SK-N-SH (cell line): ENCODE measurements around the gene KCNIP4. TPM values are rescaled to one million over a fixed set of nuclear protein-coding genes. Genes with fewer than 3 reads are reported as not detected.
"Not testable (repeated sequence)": the region's sequence is repeated elsewhere in the genome, so short reads cannot be mapped to it uniquely, and the experiment has no call there.

Source experiments
- CTCF ChIA-PET: fragments of 300-600, 350-600 bp; formaldehyde crosslinking; extraction: SDS; loops from one replicate; lab custom pipeline; 2021; lab: Yijun Ruan, JAX
- POLR2A ChIA-PET: fragments of 350-600 bp; sonication (Branson Sonifier 250); formaldehyde crosslinking; extraction: SDS; loops from one replicate; lab custom pipeline; 2020; ENCODE audit warnings: antibody characterized with exemption, inconsistent platforms; lab: Yijun Ruan, JAX
- DNase-seq: peaks from one replicate; pipeline ENCODE4 v3.0.0; 2012
- H2AFZ ChIP-seq: fragments of 200-600 bp; sonication (generic); 2 replicates; pipeline ENCODE4 v1.8.1; 2016; ENCODE audit warnings: antibody characterized with exemption, mild to moderate bottlenecking, low read depth
- H3F3A ChIP-seq: fragments of 200-600 bp; sonication (generic); replicated peaks from 2 replicates; pipeline ENCODE3; 2016; ENCODE audit warnings: antibody characterized with exemption, mild to moderate bottlenecking; ENCODE audit not compliant: insufficient read depth
- H3K27ac ChIP-seq, 2 experiments: fragments of 200-500 bp in 1 of 2; fragments of 200-600 bp in 1 of 2; sonication (Bioruptor generic) in 1 of 2; sonication (generic), shearing (Covaris generic) in 1 of 2; 2 replicates each; pipeline versions ENCODE4 v1.5.1 to v1.6.1; 2014 to 2016; ENCODE audit warnings: low read depth in 2 of 2, inconsistent platforms in 1 of 2, low read length in 1 of 2, mild to moderate bottlenecking in 1 of 2, mixed read lengths in 1 of 2
- H3K27me3 ChIP-seq: fragments of 200-600 bp; sonication (generic), shearing (Covaris generic); 2 replicates; pipeline ENCODE4 v1.6.1; 2016; ENCODE audit warnings: mixed run types; ENCODE audit not compliant: insufficient read depth
- H3K36me3 ChIP-seq, 2 experiments: fragments of 200-500 bp in 1 of 2; fragments of 200-600 bp in 1 of 2; sonication (Bioruptor generic) in 1 of 2; sonication (generic) in 1 of 2; replicated peaks in 1 of 2; 2 replicates each; pipeline versions ENCODE3 to v1.5.1; 2014 to 2016; ENCODE audit warnings: low read length in 1 of 2, mild to moderate bottlenecking in 1 of 2; ENCODE audit not compliant: insufficient read depth in 2 of 2, control insufficient read depth in 1 of 2
- H3K4me1 ChIP-seq, 2 experiments: fragments of 200-500 bp in 1 of 2; fragments of 200-600 bp in 1 of 2; sonication (Bioruptor generic) in 1 of 2; sonication (generic), shearing (Covaris generic) in 1 of 2; 2 replicates each; pipeline versions ENCODE4 v1.5.1 to v1.6.1; 2014 to 2016; ENCODE audit warnings: low read depth in 1 of 2, low read length in 1 of 2, mixed run types in 1 of 2; ENCODE audit not compliant: insufficient read depth in 2 of 2, control insufficient read depth in 1 of 2
- H3K4me2 ChIP-seq: fragments of 200-600 bp; sonication (generic), shearing (Covaris generic); 2 replicates; pipeline ENCODE4 v1.6.1; 2017; ENCODE audit warnings: mixed run types
- H3K4me3 ChIP-seq, 2 experiments: fragments of 200-500 bp in 1 of 2; fragments of 200-600 bp in 1 of 2; sonication (Bioruptor generic) in 1 of 2; sonication (generic), shearing (Covaris generic) in 1 of 2; 2 replicates each; pipeline versions ENCODE4 v1.5.1 to v1.8.1; 2014 to 2016; ENCODE audit warnings: low read depth in 2 of 2, inconsistent platforms in 1 of 2, low read length in 1 of 2, mild to moderate bottlenecking in 1 of 2, mixed read lengths in 1 of 2, moderate library complexity in 1 of 2
- H3K79me2 ChIP-seq: fragments of 200-600 bp; sonication (generic); 2 replicates; pipeline ENCODE4 v1.8.1; 2017; ENCODE audit warnings: mild to moderate bottlenecking; ENCODE audit not compliant: insufficient read depth
- H3K9ac ChIP-seq: fragments of 200-600 bp; sonication (generic); 2 replicates; pipeline ENCODE4 v1.6.1; 2017; ENCODE audit warnings: mixed run types
- H3K9me2 ChIP-seq: fragments of 200-600 bp; sonication (generic); 2 replicates; pipeline ENCODE4 v1.6.1; 2017; ENCODE audit warnings: mixed run types
- H3K9me3 ChIP-seq: fragments of 200-600 bp; sonication (generic); 2 replicates; pipeline ENCODE4 v1.6.1; 2017; ENCODE audit warnings: mixed run types, mild to moderate bottlenecking, moderate library complexity
- H4K20me1 ChIP-seq: fragments of 200-600 bp; sonication (generic); 2 replicates; pipeline ENCODE4 v1.6.1; 2017; ENCODE audit warnings: mild to moderate bottlenecking, mixed run types; ENCODE audit not compliant: insufficient read depth
- CHD2 ChIP-seq: fragments of 150-350 bp; IDR thresholded peaks from 2 replicates; pipeline ENCODE4 v1.6.1; 2018; ENCODE audit warnings: low read length; ENCODE audit not compliant: partially characterized antibody
- EZH2phosphoT487 ChIP-seq: fragments of 200-600 bp; sonication (generic); IDR thresholded peaks from 2 replicates; pipeline ENCODE4 v1.6.1; 2017; ENCODE audit warnings: low read depth, mixed run types, mild to moderate bottlenecking, antibody characterized with exemption, moderate library complexity, borderline replicate concordance
- MEF2A ChIP-seq: IDR thresholded peaks from 2 replicates; pipeline ENCODE4 v1.4.0; 2012; ENCODE audit warnings: low read depth, borderline replicate concordance
- MXI1 ChIP-seq: IDR thresholded peaks from 2 replicates; pipeline ENCODE4 v1.6.1; 2012; ENCODE audit warnings: mild to moderate bottlenecking, low read depth, low read length, improper control_type of control experiment
- POLR2AphosphoS5 ChIP-seq: IDR thresholded peaks from 2 replicates; pipeline ENCODE4 v1.6.1; 2012; ENCODE audit warnings: low read depth, low read length
- RAD21 ChIP-seq: IDR thresholded peaks from 2 replicates; pipeline ENCODE4 v1.6.1; 2012; ENCODE audit warnings: mild to moderate bottlenecking, low read length
- RCOR1 ChIP-seq: fragments of 150-350 bp; IDR thresholded peaks from 2 replicates; pipeline ENCODE4 v1.6.1; 2017; ENCODE audit warnings: antibody characterized with exemption, low read length
- RXRA ChIP-seq: IDR thresholded peaks from 2 replicates; pipeline ENCODE4 v1.4.0; 2012; ENCODE audit warnings: low read depth, mild to moderate bottlenecking, borderline replicate concordance
- TAF1 ChIP-seq: IDR thresholded peaks from 2 replicates; pipeline ENCODE4 v1.6.1; 2012; ENCODE audit warnings: low read depth, mild to moderate bottlenecking, low read length, moderate library complexity, borderline replicate concordance
- YY1 ChIP-seq: IDR thresholded peaks from 2 replicates; pipeline ENCODE4 v1.4.0; 2012; ENCODE audit warnings: low read depth, mild to moderate bottlenecking
- WGBS: methylation state at CpG from one replicate; pipeline ENCODE4 v1.1.6; 2017; ENCODE audit warnings: low lambda C conversion rate; 5-methylcytosine and 5-hydroxymethylcytosine counted together
- polyA plus RNA-seq, 3 experiments: library from polyadenylated mRNA; depleted of rRNA; stranded (reverse); fragments of >200 nt; gene quantifications; 2 replicates each; pipeline ENCODE4 v1.2.3, GENCODE V29; 2012
- TF ChIP-seq, protein P1 (sequence below): IDR thresholded peaks from 2 replicates; pipeline ENCODE4 v1.4.0; 2012; ENCODE audit warnings: low read depth, borderline replicate concordance
- TF ChIP-seq, protein P2 (sequence below): fragments of 150-350 bp; IDR thresholded peaks from 2 replicates; pipeline ENCODE4 v1.6.1; 2017; ENCODE audit warnings: antibody characterized with exemption, low read length, low read depth, borderline replicate concordance
- TF ChIP-seq, protein P3 (sequence below): IDR thresholded peaks from 2 replicates; pipeline ENCODE4 v1.4.0; 2012; ENCODE audit warnings: low read depth
- TF ChIP-seq, protein P4 (sequence below): IDR thresholded peaks from 2 replicates; pipeline ENCODE4; 2012

Gene KCNIP4
- polyA plus RNA-seq (2012; rRNA removed): 0.18 and 0.26 TPM in 2 replicates
- polyA plus RNA-seq (2012; cell fraction: cytosol; rRNA removed): 0.42 and 0.64 TPM in 2 replicates
- 0.08 and 0.46 TPM in 2 replicates for polyA plus RNA-seq (2012; cell fraction: nucleus; rRNA removed)

DNA sequence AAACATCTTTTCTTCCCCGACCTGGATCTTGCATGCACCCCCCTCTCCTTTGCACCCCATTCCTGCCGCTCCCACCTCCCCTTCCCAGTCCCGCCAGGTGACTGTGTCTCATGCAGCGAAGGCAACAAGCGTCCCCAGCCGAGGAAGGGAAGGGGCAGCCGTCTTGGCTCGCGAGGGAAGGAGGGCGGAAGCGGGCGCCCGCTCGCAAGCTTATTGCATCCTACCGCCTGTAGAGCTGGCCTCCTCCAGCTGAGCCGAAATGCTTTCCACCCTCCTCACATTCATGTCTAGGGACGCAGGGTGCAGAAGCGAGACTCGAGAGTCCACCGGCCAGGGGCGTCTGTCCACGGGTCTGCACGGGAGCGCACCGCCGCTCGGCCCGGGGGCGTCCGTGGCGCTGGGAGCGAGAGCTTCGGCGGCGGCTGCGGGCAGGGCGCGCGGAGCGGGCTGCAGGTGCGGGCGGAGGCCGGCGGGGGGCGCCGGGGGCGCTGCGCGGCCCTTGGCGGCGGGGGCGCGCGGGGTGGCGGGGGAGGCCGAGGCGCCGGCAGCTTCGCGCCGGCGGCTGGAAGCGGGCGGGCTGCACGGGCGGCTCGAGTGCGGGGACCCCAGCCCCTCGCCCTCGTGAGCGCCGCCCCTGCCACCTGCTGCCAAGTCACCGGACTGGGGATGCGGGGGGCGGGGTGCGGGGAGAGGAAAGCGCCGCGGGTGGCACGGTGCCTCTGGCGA, at the start of gene KCNIP4:
KCNIP4 (minus strand) TSS at position 426 of the 726 bp plus-strand sequence.
- Histone ChIP-seq H3F3A (no peaks in the 10 kb centered on the region), H3K4me3 (peak within 1 kb of the TSS; percentile 59 to 68), H3K27ac (no peak within 1 kb of the TSS), H3K27me3 (peaks cover 4% of the 10 kb centered on the region; the same call in 1 of the 2 replicates), H3K79me2 (no peaks in the 10 kb centered on the region), H3K9me3 (no peaks in the 10 kb centered on the region), H3K4me2 (peak within 1 kb of the TSS; percentile 76), H4K20me1 (no peaks in the 10 kb centered on the region), H3K36me3 (no peaks in the 10 kb centered on the region), H3K9me2 (no peaks in the 10 kb centered on the region), H3K4me1 (no peaks in the 10 kb centered on the region; a peak in 2 of 4 replicates), H3K9ac (no peak within 1 kb of the TSS; the same call in 1 of the 2 replicates), H2AFZ (peak within 1 kb of the TSS; percentile 87)
- ChIA-PET POLR2A (no interaction called here), CTCF (no interaction called here)
- DNase-seq: peak; percentile 68
- TF ChIP-seq POLR2AphosphoS5: no peak
- no peak for TF ChIP-seq RAD21
- TF ChIP-seq TAF1: no peak
- TF ChIP-seq, protein P1, sequence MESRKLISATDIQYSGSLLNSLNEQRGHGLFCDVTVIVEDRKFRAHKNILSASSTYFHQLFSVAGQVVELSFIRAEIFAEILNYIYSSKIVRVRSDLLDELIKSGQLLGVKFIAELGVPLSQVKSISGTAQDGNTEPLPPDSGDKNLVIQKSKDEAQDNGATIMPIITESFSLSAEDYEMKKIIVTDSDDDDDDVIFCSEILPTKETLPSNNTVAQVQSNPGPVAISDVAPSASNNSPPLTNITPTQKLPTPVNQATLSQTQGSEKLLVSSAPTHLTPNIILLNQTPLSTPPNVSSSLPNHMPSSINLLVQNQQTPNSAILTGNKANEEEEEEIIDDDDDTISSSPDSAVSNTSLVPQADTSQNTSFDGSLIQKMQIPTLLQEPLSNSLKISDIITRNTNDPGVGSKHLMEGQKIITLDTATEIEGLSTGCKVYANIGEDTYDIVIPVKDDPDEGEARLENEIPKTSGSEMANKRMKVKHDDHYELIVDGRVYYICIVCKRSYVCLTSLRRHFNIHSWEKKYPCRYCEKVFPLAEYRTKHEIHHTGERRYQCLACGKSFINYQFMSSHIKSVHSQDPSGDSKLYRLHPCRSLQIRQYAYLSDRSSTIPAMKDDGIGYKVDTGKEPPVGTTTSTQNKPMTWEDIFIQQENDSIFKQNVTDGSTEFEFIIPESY: no peak
- TF ChIP-seq, protein P2, sequence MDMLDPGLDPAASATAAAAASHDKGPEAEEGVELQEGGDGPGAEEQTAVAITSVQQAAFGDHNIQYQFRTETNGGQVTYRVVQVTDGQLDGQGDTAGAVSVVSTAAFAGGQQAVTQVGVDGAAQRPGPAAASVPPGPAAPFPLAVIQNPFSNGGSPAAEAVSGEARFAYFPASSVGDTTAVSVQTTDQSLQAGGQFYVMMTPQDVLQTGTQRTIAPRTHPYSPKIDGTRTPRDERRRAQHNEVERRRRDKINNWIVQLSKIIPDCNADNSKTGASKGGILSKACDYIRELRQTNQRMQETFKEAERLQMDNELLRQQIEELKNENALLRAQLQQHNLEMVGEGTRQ: no peak
- no peak for TF ChIP-seq YY1
- TF ChIP-seq, protein P3, sequence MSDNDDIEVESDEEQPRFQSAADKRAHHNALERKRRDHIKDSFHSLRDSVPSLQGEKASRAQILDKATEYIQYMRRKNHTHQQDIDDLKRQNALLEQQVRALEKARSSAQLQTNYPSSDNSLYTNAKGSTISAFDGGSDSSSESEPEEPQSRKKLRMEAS: no peak
- TF ChIP-seq, protein P4, sequence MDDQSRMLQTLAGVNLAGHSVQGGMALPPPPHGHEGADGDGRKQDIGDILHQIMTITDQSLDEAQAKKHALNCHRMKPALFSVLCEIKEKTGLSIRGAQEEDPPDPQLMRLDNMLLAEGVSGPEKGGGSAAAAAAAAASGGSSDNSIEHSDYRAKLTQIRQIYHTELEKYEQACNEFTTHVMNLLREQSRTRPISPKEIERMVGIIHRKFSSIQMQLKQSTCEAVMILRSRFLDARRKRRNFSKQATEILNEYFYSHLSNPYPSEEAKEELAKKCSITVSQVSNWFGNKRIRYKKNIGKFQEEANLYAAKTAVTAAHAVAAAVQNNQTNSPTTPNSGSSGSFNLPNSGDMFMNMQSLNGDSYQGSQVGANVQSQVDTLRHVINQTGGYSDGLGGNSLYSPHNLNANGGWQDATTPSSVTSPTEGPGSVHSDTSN: no peak
- TF ChIP-seq MEF2A: no peak
- TF ChIP-seq CHD2: no peak
- TF ChIP-seq RCOR1: no peak
- no peak for TF ChIP-seq RXRA
- TF ChIP-seq MXI1: no peak
- no peak for TF ChIP-seq EZH2phosphoT487
- 5% methylated on average over 8 of the region's 81 CpGs for WGBS

DNA sequence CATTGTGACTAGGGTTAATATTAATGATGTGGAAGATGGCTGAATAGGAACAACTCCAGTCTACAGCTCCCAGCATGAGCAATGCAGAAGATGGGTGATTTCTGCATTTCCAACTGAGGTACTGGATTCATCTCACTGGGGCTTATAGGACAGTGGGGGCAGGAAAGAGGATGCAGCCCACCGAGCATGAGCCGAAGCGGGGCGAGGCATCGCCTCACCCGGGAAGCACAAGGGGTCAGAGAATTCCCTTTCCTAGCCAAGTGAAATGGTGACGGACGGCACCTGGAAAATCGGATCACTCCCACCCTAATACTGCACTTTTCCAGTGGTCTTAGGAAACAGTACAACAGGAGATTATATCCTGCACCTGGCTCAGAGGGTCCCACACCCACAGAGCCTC, 48.0 kb upstream of the KCNIP4 start:
- H3K9ac ChIP-seq, H3K9me3 ChIP-seq, H3K4me1 ChIP-seq, POLR2A ChIA-PET, H3K36me3 ChIP-seq, H3K4me3 ChIP-seq, H3K27ac ChIP-seq, H4K20me1 ChIP-seq, H3K4me2 ChIP-seq, DNase-seq, H3K27me3 ChIP-seq, H3F3A ChIP-seq, H3K9me2 ChIP-seq, H3K79me2 ChIP-seq, H2AFZ ChIP-seq, CTCF ChIA-PET: not testable (repeated sequence)
- WGBS: 48% methylated on average over 8 of the region's 9 CpGs
